Stimulated activated CD4-positive, alpha-beta T cell treated with anti-CD3 and anti-CD28 coated beads, Interleukin-4, amount 100 ng/mL, for 24 hours (primary cell): ENCODE measurements around the gene ETAA1.

Experiments
- DNase-seq: peaks from one replicate; pipeline ENCODE4 v3.0.0-alpha.2; 2020

ETAA1 gene

DNA sequence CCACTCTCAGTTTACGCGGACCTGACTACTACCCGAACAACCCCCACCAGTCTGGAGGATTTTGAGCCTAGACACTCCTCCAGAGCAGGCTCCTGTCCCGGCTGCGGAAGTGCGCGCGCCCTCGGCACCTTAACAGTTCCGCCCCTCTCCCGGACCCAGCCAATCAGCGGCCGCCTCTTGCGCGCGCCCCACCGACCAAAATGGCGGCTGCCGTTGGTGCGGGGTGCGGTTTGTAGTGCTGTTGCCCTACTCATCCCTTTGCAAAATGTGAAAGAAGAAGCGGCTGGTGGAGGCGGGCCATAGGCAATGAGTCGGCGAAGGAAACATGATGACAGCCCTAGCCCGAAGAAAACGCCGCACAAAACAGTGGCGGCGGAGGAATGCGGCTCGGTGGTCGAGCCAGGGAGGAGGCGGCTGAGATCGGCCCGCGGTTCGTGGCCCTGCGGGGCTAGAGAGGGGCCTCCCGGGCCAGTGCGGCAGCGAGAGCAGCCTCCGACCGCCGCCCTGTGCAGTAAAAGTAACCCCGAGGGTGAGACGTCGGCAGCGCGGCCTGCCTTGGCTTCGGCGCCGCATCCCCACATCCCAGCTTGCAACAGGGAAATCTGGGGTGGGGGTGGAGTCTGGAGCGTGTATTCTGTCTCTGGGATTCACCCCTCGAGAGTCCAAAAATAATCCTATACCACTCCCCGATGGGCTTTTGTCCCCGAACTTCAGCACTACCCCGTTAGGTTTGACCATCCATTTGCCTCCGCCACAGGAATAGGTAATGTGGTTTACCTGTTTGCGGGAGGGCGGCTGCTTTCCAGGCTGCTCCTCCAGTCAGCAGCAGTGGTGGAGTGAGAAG is at the start of gene ETAA1:
Gene ETAA1 (plus strand): TSS at position 191 of the 844 bp plus-strand sequence. CDS start 116 bp downstream, at position 307.
- peak; percentile 95 for DNase-seq

DNA sequence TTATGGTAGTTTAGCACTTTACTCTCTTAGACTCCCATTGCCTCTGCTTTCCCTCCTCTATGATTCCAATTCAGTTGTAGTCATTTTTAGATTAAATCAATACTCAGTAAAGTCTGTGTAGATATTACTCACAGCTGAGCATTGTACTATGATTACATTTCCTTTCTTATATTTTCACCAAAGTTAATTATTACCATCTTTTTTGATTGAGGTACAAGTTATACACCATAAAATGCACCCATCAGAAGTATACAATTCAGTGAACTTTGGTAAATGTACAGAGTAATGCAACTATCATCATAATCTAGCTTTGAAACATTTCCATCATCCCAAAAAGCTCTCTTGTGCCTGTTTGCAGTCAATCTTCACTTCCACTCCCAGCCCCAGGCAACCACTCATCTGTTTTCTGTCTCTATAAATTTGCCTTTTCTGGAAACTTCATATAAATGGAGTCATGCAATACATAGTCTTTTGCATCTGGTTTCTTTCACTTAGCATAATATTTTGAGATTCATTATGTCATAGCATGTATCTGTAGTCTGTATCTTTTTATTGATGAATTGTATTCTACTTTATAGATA is 30.2 kb upstream of the ETAA1 start:
- DNase-seq = no peak

DNA sequence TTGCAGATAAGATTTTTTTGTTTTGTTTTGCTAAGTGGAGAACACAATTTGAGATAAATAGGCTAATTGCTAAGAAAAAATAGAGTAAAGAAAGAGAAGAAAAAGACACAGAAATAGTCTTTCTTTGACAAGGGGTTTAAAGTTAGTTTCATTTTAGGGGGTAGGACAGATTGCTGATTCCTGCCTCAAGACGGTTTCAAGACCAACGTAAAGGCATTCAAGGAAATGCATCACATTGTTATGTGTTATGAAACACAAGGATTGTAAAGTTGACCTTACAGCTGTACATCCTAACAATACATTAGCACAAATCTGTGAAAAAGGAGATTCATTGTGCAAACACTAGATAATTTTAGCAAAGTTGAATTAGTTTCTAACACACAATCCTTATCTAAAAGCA is 22.7 kb upstream of the ETAA1 start:
- no peak for DNase-seq

DNA sequence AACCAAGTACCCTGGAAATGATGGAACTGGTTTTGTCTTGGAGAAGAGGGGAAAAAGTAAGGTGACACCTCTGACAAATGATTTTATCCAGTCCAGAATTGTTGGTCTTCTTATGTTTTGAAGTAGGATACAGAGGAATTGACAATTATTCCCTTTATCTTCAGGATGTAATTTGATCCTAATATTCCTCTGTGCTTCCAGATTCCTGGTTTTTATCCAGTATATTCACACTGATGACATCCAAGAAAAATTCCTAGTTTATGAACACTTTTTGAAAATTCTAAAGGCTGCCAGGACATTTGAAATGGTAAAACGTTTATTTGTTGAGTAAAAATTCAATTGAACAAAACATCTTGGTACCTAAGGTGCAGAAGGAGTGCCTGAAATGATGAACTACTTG is 22.2 kb upstream of the ETAA1 start:
- DNase-seq = no peak

DNA sequence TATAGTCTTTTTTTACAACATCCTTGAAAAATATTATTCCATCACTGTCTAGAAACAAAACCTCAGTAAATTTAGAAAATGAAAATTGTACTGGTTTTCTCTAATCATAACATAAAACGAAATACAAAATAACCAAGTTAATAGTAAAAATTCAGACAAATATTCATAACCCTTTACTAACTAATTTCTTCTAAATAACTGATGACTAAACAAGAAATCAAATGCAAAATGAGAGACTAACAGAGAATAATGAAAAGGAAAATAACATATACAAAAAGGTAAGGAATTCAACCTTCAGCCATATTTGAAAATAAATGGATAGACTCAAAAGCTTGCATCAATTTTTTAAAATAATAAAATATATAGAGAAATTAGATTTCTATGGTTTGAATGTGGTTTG is 18.6 kb upstream of the ETAA1 start:
- no peak for DNase-seq

DNA sequence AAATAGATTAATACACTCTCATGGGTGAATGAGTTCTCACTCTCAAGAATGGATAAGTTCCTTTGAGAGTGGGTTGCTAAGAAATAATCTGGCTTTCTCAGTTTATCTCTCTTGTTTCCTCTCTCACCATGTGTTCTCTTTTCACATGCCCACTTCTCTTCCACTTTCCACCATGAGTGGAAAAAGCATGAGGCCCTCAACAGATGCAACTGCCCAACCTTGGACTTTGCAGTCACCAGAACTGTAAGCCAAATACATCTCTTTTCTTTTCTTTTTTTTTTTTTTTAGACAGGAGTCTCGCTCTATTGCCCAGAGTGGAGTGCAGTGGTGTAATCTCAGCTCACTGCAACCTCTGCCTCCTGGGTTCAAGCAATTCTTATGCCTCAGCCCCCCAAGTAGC is 18.1 kb upstream of the ETAA1 start:
- DNase-seq = no peak

DNA sequence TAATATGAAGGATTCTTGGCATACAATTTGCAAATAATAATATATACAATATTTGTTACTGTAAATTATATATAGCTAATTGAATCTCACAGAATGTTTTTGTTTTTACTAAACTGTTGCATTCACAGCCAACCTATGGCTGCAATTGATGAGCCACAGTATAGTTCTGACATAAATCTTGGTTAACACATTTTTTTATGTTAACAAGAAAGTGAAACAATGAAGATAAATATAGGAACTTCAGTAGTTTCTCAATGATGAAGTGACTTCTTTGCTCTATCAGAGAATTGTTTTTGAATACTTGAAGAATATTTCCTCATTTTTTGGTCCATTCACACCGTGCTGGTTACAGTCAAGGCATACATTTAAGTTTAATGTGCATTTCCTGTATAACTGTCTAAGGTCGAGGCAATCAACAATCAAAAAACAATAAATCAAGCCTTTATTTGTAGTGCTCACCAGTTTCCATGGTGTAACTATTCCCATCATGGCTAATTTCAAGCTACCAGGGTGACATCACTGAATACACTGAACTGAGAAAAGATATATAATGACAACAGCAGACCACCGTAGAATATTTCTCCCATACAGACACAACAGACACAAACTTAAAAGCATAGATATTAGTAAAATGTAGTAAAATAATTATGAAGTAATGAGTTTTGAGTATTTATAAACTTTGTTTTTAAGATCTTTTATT is 12.9 kb upstream of the ETAA1 start:
- no peak for DNase-seq

DNA sequence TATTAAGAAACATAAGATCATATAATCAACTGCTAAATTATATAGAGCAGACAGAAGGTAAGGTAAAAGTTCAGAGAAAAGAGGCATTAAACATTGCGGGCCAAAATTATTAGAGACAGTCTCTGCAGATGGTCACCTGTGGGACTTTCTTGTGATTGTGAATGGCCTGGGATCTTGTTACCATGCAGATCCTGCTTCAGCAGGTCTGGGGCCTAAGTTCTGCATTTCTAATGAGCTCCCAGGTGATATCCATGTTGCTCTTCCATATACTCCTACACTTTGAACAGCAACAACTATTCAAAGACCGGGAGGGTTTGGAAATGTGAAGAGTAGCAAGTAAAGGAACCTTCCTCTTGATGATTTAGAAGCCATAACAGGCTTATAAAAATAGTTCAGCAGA is 8.5 kb upstream of the ETAA1 start:
- no peak for DNase-seq

DNA sequence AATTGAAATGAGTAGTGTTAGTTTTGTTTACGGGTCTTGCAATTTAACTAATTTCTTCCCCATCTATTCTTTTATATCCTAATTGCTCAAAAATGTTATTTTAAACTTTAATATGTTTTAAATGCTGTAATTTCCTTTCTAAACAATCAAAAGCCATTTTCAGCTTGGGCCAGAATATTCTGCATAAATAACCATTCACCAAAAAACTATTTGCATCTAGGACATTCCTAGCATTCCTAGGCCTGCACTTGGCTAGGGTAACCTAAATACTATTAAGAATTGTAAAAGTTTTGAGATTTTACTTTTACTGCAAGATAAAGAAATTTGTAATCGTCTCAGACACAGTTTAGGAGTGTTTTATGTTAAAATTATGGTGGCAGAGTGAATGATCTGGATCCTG is 7.8 kb upstream of the ETAA1 start:
- DNase-seq = no peak

DNA sequence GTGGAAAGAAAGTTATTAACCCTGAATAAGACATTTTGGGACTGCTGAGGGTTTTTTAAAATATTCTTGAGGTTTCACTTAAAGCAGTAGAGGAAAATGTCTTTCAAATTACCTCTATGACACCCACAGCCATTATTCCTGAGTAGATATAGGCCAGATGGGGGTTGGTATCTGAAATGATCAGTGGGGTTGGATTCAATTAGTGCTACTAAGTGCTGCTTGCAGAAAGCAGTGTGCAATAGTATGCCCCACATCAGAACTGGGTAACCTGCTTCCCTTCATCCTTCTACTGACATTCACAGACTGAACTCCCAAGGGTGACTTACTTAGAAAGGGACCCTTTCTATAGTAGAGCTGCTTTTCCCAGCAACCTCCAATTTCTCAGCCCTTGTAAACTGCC is 7.3 kb upstream of the ETAA1 start:
- DNase-seq = no peak

DNA sequence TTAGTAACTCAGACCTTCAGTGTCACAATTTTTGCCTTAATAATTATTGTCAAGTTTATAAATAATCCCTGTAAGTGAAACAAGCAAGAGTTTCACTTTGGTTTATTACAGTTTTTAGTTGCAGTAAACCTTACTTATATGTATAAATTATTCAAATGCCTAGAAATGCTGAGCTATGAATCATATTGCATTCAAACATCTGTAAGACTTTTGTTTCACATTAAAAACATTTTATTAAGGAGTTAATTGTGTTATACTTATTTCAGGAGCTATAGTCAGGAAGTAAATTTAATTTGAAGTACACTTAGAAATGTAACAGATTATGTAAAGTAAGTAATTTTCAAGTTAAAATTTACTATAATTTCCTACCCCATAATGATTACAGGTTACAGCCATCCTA is 3.9 kb upstream of the ETAA1 start:
- no peak for DNase-seq

DNA sequence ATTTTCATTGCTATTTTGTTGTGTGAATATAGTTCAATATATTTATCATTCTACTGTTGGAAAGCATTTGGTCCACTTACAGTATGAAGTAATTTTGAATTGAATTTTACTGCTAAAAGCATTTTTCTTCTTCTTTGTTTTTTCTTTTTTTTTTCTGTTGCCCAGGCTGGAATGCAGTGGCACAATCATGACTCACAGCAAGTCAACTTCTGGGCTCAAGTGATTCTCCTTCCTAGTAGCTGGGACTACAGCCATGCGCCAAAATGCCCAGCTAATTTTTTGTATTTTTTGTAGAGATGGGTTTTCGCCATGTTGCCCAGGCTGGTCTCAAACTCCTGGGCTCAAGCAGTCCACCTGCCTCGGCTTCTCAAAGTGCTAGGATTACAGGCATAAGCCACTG is 2.4 kb upstream of the ETAA1 start:
- no peak for DNase-seq

DNA sequence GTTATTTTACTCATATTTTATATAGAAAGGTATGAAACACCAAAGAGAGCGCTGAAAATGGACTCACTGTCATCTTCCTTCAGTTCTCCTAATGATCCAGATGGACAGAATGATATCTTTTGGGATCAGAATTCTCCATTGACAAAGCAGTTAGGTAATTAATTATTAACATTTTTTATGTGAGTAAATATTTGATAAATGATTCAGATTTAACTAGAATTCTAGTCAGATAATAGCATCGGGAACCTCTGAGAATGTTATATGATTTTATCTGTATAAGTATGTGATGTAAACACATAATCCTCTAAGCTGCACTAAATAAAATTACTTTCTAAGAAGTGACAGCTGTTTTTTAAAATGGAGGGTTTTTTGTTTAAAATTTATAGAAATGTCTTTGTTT is 2.0 kb downstream of the ETAA1 start:
- DNase-seq = no peak

DNA sequence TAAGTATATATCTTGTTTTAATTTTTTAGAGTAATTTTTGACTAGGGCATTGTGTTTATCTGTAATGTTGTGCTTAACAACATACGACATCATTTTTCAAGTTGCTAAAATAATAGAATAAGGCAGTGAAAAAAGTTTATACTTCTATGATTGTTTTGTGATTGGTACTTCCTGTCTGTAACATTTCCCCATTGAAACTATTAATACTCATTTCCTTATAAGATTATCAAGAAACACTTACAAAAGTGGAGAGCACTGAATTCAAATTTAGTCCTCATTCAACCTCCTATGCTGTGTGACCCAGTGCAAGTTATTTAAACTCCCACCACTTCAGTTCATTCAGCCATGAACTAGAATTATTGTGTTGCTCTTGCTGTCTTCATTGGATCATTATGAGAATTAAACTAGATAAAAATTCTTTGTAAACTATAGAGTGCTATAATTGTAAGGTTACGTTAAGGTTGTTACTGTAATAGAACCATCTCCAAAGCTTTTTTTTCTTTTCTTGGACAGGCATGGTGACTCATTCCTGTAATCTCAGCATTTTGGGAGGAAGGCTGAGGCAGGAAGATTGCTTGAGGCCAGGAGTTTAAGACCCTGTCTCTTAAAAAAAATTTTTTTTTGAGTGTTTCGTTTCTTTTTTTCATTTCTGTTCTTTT is 2.8 kb downstream of the ETAA1 start:
- DNase-seq = no peak

DNA sequence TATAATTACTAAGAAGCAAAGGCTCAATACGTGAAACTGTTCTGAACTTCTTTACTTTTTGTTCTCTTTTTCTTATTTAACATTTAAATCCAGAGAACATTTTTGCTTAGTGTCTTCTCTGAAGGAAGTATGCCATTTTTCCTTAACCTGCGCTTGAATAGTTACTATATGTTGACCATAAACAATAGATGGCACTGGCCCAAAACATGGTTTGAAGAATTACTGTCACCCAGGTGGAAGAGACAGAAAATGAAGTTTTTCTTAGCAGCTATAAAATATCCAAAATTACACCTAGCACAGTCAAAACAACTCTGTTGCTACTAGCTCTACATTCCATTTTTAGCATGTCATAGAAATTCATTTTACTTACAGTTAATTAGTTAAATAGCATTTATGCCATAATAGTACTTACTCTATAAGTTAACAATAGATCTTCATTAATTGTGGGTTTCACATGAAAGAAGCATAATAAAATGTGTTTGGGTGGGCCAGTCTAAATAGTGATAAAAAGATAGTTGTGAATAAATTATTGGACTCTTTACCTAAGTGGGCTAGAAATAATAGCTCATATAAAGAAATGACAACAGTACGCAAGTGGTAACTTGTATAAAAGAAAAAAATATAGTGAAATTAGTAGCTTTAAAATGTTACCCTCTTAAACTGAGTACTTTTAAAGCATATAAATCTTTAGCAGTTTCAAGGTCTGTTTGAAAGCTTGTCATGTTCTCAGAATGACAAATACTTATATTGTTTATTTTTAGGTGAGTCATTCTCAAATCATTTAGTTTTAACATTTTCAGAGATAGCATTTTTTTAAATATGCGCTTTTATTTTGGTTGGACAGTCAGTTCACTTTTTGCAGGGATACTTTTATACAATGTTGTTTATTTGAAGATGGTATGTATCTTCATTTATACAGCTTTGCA is 3.7 kb downstream of the ETAA1 start:
- DNase-seq = no peak

DNA sequence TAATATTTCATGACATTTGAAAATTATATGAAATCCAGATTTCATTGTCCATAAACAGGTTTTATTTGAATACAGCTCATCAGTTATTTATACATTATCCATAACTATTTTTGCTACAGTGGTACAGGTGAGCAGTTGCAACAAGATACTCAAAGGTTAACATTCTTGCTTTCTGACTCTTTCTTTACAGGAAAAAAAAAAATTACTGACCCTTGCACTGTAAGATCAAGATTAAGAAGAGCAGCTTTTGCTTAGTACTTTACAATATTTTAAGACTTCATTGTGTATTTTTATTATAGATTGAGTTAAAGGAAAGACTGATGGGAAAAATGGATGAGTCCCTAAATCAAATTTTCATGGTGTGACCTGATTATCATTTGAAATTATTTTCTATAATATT is 11.2 kb downstream of the ETAA1 start:
- no peak for DNase-seq

DNA sequence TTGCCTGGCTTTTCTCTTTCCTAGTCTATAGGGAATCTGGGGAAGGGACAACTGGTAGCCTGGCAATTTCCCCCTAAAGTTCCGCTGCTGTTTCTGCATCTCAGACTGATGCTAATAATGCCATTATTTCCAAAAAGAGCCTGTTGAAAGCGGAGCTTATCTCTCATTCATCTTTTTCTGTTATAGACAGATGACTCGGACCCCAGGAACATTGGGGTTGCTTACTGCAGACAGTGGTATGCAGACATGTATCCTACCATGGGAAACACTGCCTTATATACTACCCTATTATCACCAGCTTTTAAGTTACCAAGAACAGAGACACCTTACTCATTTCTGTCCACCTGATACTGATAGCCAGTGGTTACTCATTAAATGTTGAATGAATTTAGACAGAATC is 15.3 kb downstream of the ETAA1 start:
- DNase-seq = no peak

DNA sequence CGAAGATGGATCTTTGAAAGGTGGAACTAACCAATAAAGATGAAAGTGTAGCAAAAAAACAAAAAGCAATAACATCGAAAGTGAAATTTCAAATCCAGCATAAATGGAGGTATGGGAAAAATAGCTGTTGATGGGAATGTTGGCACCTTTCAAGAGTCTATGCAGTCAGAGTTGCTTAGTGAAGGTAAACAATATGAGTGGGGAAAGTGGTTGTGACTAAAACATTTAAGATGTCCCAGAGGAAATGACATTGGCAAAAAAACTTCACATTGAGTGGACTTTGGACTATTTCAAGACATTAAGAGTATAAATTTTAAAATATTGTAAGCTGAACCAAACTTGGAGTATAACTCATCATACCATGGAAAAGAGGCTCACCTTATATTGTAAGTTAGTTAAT is 17.7 kb downstream of the ETAA1 start:
- DNase-seq = no peak

DNA sequence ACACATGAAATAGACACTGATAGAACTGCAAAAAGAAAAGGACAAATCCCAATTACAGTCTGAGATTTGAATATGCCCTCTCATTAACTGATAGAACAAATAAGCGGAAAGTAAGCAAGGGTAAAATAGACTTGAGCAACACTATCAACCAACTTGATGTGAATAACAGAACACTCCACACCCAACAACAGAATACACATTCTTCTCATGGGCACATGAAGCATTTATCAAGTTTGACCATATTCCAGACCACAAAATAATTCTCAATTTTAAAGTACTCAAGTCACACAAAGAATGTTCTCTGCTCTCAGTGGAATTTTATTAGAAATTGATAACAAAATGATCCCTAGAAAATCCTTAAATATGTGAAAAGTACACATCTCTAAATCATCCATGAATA is 19.0 kb downstream of the ETAA1 start:
- DNase-seq = no peak

DNA sequence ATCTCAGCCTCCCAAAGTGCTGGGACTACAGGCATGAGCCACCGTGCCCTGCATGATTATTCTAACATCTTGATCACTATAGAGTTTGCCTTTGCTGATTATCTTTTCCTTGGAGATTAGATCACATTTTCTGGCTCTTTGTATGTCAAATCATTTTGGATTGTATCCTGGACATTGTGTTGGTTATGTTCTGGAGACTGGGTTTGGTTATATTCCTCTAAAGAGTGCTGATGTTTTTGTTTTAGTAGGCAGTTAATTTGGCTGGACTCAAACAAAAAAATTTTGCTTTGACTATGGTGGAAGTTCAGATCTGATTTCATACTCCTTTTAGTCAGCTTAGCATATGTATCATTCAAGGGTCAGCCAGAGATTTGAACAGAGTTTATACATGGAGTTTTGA is 26.4 kb downstream of the ETAA1 start:
- no peak for DNase-seq

DNA sequence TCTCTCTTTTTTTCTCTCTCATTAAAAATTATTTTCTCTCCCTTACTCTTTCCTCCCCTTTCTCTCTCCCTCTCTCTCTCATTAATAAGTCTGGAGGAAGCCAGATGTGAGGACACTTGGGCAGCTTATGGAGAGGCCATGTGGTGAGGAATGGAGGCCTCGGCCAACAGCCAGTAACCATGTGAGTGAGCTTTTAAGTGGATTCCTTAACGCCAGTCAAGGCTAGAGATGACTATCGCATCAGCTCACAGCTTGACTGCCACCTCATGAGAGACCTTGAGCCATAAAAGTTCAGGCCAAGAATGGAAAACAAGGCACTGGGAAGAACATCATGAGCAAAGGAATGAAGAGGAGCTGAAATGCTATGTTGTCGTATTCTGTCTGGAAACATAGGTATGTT is 39.1 kb downstream of the ETAA1 start:
- no peak for DNase-seq

DNA sequence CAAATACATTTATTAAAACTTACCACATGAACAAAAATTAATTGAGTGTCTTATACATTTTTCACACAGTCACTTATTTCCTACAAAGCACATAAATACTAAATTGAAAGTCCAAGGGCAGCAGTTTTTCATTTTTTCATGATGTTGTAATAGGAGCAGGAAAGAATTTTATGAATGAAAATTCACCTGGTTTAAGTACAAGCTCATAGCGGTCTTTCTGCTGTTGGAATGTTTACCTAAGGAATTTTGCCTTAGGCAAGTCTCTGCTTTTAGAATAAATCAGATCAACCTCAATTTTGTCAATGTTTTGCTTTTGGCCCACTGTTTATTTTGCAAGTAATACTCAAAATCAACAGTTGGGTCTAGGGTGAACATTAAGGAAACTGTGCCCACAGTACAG is 40.0 kb downstream of the ETAA1 start:
- DNase-seq = no peak

DNA sequence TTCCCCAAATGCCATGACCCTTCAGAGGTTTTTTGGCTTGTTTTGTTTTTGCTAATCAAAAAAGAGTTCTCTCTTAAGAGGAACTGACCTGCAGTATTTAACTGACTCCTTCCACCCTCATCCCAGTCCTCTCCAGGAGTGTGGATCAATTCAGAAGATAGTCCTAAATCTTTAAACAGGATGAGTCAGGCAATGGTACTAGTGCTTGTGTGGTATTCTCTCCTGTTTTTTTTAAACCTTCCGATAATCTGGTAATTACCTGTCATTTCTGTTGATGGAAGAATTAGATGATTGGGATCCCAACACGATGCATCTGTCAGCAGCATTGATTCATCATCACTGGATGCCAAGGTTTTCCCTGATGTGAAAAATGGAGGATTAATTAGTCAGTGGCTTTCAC is 41.2 kb downstream of the ETAA1 start:
- no peak for DNase-seq
